MM.1S (cell line): Measurements from ENCODE around the gene TNFRSF25.

Experiments
- CTCF ChIP-seq: fragments of 300-600 bp; sonication (generic); IDR thresholded peaks from 2 replicates; pipeline ENCODE4 v1.5.1; 2016; ENCODE audit warnings: antibody characterized with exemption, low read length, mixed read lengths
- EZH2 ChIP-seq: fragments of 300-600 bp; sonication (generic); optimal IDR thresholded peaks from 2 replicates; pipeline ENCODE3; 2017; ENCODE audit warnings: low read depth, mild to moderate bottlenecking, antibody characterized with exemption, low read length, mixed read lengths
- EZH2phosphoT487 ChIP-seq: fragments of 300-600 bp; sonication (generic); IDR thresholded peaks from 2 replicates; pipeline ENCODE4 v1.6.1; 2018; ENCODE audit warnings: antibody characterized with exemption, low read length

- TF ChIP-seq CTCF, result no peak
- no peak for TF ChIP-seq EZH2
- no peak for TF ChIP-seq EZH2phosphoT487
These were observed 2.9 kb downstream of the TNFRSF25 start for GRCh38 chr1:6463120-6463412.
